Amniotic stem cell (primary cell): Measurements from ENCODE around the gene TMEM213.

Experiments
- DNase-seq: peaks from one replicate; lab custom pipeline; 2025; lab: John Stamatoyannopoulos, UW

Gene TMEM213

DNA sequence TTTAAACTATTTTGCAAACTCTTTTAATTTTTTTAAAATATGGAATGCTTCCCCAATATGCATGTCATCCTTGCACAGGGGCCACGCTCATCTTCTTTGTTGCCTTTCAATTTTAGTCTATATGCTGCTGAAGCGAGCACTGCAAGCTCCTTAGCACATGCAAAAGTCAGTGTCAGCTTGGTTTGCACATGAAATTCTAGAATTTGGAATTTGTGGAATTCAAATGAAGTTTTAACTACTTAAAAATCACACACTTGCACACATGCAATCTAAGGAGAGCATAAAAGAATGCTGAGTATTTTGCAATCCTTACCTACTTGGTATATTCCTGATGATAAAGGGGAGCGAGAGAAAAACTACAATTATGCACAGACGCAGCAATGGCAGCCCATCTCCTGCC is 78.5 kb downstream of the TMEM213 start:
- DNase-seq: no peak

DNA sequence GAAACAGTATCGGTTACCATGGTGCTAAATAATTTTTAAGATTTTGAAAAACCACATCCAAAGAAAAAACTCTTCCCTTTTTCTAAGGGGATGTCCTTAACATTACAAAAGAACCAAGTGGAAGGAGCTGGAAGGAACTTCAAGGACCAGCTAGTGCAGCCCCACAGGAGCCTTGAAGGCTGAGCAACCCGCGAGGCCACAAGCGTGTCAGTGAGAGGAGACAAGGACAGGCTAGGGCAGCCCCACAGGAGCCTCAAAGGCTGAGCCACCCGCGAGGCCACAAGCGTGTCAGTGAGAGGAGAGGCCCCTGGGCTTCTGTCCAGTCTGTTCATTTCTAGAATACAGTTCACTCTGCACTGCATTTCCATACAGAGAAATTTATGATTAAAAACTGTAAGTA is 80.3 kb downstream of the TMEM213 start:
- no peak for DNase-seq

DNA sequence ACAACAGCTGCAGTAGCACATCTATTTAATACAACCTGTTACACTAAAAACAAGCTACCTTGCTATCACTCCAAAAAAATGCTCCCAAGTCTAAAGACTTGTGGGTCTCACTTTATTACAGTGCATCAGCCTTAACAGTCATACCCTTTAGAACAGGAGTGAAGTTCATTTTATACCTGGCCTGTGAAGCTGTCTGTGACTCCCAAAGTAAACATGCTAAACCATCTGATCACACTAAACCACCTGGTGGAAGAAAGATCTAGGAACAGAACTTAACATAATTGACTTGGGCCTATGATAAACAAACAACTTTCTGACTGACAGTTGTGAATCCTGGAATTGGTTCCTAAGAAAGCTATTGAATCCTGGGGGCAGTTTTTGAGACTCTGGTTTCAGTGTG is 81.1 kb downstream of the TMEM213 start:
- no peak for DNase-seq

DNA sequence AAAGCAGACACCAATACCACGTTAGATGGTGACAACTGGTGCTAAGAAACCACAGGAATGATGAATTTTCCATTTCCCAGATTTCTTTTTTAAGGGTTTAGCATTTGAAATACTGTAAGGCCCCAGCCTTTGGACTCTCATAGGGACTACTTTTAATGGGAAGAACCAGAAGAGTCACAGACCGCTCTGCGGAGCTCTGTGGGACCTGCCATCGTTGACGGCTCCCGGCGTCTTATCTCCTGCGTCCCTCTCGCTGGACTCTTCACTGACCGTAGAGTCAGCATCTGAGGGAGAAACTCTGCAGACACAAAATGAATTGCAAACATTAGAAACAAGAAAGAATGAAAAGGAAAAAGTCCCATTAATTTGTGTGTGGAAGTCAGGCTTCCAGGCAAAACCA is 81.6 kb downstream of the TMEM213 start:
- DNase-seq: no peak

DNA sequence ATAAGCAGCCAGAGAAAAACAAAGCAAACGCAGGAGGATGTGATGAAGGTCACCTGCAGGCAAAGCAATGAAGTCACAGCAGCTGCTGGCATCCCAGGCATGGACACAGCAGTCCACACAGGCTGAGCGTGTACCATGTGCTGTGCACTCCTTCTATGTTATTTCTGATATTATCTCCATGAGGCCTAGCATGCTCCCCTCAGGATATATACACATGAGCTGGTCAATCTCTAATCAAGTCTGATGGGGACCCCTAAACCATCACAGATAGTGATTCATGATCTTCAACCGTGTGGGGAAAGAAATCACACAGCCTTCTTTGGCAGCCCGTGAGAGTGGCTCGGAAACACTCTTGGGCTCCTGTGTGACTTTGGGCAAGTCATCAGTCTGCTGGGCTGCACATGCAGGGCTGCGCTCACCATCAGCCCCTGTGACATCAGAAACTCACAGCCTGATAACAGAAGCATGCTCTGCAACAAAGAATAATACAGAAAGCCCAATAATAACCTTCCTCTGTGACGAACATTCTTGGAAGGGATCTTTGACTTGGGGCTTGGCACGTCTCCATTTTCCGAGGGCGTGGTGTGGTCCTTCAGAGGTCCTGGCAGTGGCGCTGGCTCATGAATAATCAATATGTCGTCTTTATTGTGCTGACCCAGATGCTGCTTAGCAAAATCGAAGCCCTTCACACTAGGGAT is 83.2 kb downstream of the TMEM213 start:
- DNase-seq: no peak

DNA sequence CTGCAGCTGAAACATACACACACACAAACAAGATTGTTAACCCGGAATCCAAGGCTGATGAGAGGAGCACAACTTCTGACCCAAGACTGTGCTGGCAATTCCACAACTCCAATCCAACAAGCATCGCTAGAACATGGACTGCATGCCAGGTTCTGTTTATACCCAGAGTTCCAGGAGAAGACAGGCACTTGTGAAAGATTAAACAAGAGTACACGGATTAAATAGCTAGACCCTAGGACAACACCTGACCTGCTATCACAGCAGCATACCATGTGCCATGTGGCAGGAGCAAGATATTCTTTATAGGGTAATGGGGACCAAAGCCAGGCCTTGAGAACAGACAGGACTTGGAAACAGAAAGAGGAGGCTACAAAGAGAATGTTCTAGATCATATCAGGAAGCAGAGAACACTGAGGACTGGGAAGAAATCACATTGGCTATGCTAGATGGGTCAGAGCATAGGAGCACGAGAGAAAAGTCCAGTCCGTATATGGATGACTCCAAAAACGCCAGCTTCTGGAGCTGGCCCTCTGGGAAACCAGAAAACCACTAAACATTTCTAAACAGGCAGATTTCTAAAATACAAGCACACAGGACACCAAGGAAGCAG is 83.9 kb downstream of the TMEM213 start:
- no peak for DNase-seq

DNA sequence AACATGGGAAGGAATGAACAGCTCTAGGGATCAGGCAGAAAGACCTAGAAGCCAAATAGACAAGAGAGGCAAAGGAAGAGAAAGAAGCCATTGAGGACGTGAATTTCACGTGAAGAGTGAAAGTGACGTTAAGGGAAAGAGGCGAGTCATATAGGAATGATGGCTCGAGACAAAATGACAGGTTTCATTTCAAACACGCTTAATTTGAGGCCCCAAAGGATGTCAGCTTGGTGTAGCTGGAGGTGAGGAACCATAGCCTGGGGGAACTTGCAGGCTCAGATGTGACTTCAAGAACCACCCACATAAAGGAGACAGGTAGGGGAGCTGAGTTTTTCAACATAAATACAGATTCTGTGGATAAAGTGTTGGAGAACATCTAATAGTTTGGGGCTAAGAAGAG is 84.5 kb downstream of the TMEM213 start:
- no peak for DNase-seq

DNA sequence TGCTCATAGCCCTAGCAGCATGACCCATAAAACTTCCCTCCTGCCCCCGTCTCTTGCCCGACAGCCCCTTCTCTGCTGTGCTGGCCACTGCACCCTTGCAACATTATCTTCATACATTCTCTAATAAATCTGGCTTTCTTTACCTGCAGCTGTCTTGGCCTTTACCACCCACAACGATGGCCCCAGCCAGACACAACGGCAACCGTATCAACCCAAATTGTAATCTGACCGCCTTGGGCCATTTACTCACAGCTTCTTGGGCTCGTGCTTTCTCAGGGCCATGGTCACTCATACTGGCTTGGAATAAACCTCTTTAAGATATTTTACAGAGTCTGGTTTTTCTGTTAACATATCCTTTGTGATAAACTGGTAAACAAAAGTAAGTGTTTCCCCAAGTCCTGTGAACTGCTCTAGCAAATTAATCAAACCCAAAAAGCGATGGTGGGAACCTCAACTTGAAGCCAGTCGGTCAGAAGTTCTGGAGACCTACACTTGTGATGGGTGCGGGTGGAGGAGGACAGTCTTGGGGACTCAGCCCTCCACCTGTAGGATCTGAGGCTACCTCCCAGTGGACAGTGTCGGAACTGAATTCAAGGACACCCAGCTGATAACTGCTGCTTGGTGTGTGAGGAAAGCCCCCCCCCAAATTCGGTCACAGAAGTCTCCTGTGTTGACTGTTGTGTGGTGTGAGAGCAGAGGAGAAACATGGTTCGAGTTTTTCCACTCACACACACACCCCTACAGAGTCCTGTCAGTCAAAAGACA is 87.8 kb downstream of the TMEM213 start:
- no peak for DNase-seq

DNA sequence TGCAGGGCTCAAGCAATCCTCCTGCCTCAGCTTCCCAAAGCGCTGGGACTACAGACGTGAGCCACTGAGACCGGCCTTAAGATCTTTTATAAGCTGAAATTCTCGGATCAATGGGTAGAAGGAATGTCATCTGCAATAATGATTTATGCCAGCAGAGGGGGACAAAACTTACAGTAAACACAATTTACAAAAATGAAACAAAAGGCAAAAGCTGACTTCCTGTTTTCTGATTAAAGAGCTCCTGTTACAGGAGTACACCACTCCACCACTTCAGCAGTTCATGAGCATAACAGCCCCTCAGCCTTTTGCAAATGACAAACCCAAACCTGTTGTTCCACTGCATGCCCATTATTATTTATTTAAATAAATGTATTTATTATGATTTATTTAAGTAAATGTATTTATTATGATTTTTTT is 88.7 kb downstream of the TMEM213 start:
- peak; percentile 42 for DNase-seq

DNA sequence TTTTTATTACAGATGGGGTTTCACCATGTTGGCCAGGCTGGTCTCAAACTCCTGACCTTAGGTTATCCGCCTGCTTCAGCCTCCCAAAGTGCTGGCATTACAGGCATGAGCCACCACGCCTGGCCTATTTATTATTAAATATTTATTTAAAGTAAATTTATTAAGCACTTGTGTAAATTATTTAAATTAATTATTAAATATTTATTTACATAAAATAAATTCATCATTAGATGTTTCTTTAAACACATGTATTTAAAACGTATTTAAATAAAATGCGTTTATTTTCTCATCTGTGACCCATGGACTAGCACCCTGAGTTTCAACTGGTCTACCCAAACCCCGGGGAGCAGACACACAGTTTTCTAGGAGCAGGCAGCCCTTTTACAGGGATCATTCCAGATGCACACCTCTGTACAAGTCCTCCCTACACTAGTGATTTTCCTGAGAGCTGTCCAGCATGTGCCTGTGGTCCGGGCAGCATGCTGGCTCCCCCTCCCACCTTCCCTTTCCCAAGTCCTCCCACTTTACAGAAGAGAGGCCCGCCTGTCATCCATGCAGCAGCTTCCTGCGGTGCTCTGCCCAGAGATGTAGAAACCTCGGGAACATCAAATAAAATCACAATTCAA is 89.4 kb downstream of the TMEM213 start:
- DNase-seq: no peak
